ENCODE measurements around the gene LONP1. TPM values are rescaled to one million over a fixed set of nuclear protein-coding genes. Genes with fewer than 3 reads are reported as not detected.

LONP1 gene
- total and polyA plus RNA-seq, 4 donors, result 32.3 to 83.9 (median 57.5) TPM

GRCh38 chr19:5655412-5655811 is 64.5 kb downstream of the LONP1 start:
- no peak for DNase-seq (ENCODE audit: low spot score)
- H3K4me1 ChIP-seq (ENCODE audit: control insufficient read depth in 4 of 4, insufficient read depth in 4 of 4, low read length in 3 of 4), result no peaks in the 10 kb centered on the region
- peaks cover 21 to 77% (median 61%) of the 10 kb centered on the region in 4 donors for H3K36me3 ChIP-seq (ENCODE audit: control insufficient read depth in 4 of 4, insufficient read depth in 3 of 4, low read depth in 1 of 4, low read length in 3 of 4)
- WGBS, result 90% methylated on average over 5 of the region's 5 CpGs
- TF ChIP-seq HNF4A (conservative IDR thresholded peaks at IDR 0.05) (no peak), EGR1 (IDR thresholded peaks at IDR 0.05; ENCODE audit: low read depth in 2 of 2) (no peak), FOXA1 (IDR thresholded peaks at IDR 0.05) (no peak), SP1 (IDR thresholded peaks at IDR 0.05) (no peak), MAX (IDR thresholded peaks at IDR 0.05) (no peak), ZBTB33 (IDR thresholded peaks at IDR 0.05) (no peak), HNF4G (IDR thresholded peaks at IDR 0.05) (no peak), CTCF (IDR thresholded peaks at IDR 0.05; ENCODE audit: low read depth, low read length, missing input control) (no peak), JUND (IDR thresholded peaks at IDR 0.05) (no peak), RXRA (IDR thresholded peaks at IDR 0.05) (no peak), GABPA (IDR thresholded peaks at IDR 0.05 in 1 of 2, conservative IDR thresholded peaks at IDR 0.05 in 1 of 2) (no peak), NR2F2 (IDR thresholded peaks at IDR 0.05) (no peak), TAF1 (conservative IDR thresholded peaks at IDR 0.05) (no peak), ATF3 (IDR thresholded peaks at IDR 0.05) (no peak), YY1 (IDR thresholded peaks at IDR 0.05) (no peak)
- no peaks in the 10 kb centered on the region for H3K9me3 ChIP-seq (ENCODE audit: control insufficient read depth in 4 of 4, low read length in 3 of 4)
- H3K27me3 ChIP-seq (ENCODE audit: control insufficient read depth in 4 of 4, insufficient read depth in 4 of 4, low read length in 3 of 4), result no peaks in the 10 kb centered on the region
- H3K4me3 ChIP-seq (ENCODE audit: low read depth in 1 of 3, low read length in 3 of 3), result no peak overlapping the region
- no peak overlapping the region for H3K9ac ChIP-seq (ENCODE audit: low read depth in 1 of 2, low read length in 2 of 2)
- H3K27ac ChIP-seq (ENCODE audit: low read depth in 1 of 2, low read length in 2 of 2), result no peak overlapping the region

GRCh38 chr19:5654931-5655330 is 65.0 kb downstream of the LONP1 start:
- H3K4me1 ChIP-seq (ENCODE audit: control insufficient read depth in 4 of 4, insufficient read depth in 4 of 4, low read length in 3 of 4), result no peaks in the 10 kb centered on the region
- no peaks in the 10 kb centered on the region for H3K9me3 ChIP-seq (ENCODE audit: control insufficient read depth in 4 of 4, low read length in 3 of 4)
- H3K27ac ChIP-seq (ENCODE audit: low read depth in 1 of 2, low read length in 2 of 2), result no peak overlapping the region
- TF ChIP-seq CTCF (IDR thresholded peaks at IDR 0.05; ENCODE audit: low read depth, low read length, missing input control) (no peak), HNF4G (IDR thresholded peaks at IDR 0.05) (no peak), FOXA2 (IDR thresholded peaks at IDR 0.05) (no peak), JUND (IDR thresholded peaks at IDR 0.05) (no peak), EGR1 (IDR thresholded peaks at IDR 0.05; ENCODE audit: low read depth in 2 of 2) (no peak), SP1 (IDR thresholded peaks at IDR 0.05) (no peak), ATF3 (IDR thresholded peaks at IDR 0.05) (no peak), NR2F2 (IDR thresholded peaks at IDR 0.05) (no peak), YY1 (IDR thresholded peaks at IDR 0.05) (no peak), REST (IDR thresholded peaks at IDR 0.05) (no peak), FOXA1 (IDR thresholded peaks at IDR 0.05) (no peak)
- WGBS, result 96% methylated on average over 5 of the region's 5 CpGs
- H3K27me3 ChIP-seq (ENCODE audit: control insufficient read depth in 4 of 4, insufficient read depth in 4 of 4, low read length in 3 of 4), result no peaks in the 10 kb centered on the region
- peaks cover 21 to 76% (median 59%) of the 10 kb centered on the region in 4 donors for H3K36me3 ChIP-seq (ENCODE audit: control insufficient read depth in 4 of 4, insufficient read depth in 3 of 4, low read depth in 1 of 4, low read length in 3 of 4)
- no peak overlapping the region for H3K4me3 ChIP-seq (ENCODE audit: low read depth in 1 of 3, low read length in 3 of 3)
- no peak overlapping the region for H3K9ac ChIP-seq (ENCODE audit: low read depth in 1 of 2, low read length in 2 of 2)
- no peak for DNase-seq (ENCODE audit: low spot score)

Measured in liver (tissue), 9 donors.